Body of pancreas (tissue), 4 donors: Measurements from ENCODE around the gene PTPRCAP.

Source experiments
- CTCF ChIP-seq, 7 experiments: fragments of 450-650 bp in 4 of 7; fragments of 200-600 bp in 3 of 7; sonication (generic) in 3 of 7; IDR thresholded peaks; one replicate each; pipeline ENCODE4 v1.5.1; 2016 to 2019; ENCODE audit warnings: antibody characterized with exemption in 7 of 7
- POLR2A ChIP-seq, 3 donors: fragments of 450-650 bp; IDR thresholded peaks; one replicate each; pipeline ENCODE4 v1.6.1; 2016; ENCODE audit warnings: antibody characterized with exemption in 3 of 3, mild to moderate bottlenecking in 2 of 3

DNA sequence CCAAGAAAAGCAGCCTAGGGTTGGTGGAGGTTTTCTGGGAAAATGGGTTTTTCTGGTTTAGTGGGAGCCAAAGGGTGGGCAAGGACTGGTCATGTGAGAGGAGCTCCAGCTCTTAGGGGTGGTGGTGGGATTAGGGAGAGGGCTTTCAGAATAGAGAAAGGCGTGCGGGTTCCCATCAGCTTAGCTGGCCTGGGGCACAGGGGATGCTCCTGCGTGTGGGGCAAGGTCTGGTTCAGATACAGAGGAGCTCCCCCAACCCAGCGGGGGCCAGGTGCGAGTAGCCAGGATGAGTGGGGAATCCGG is 30.9 kb upstream of the PTPRCAP start:
- no peak for TF ChIP-seq CTCF (IDR thresholded peaks at IDR 0.05)
- no peak for TF ChIP-seq POLR2A (IDR thresholded peaks at IDR 0.05)
